Astrocyte (in vitro differentiated cells and primary cell): ENCODE results near the gene BTNL9. TPM values are rescaled to one million over a fixed set of nuclear protein-coding genes. Genes with fewer than 3 reads are reported as not detected.

Experiments used
- DNase-seq: peaks from one replicate; pipeline ENCODE4 v3.0.0-alpha.2; 2010; ENCODE audit warnings: low read depth
- FAIRE-seq: peaks from 2 replicates; lab custom pipeline; 2011; peaks lifted over from hg19 to GRCh38; lab: Jason Lieb, UNC
- H2AFZ ChIP-seq: 2 replicates; pipeline ENCODE4 v1.6.0; 2012; ENCODE audit warnings: low read depth, low read length, inconsistent platforms
- H3K27ac ChIP-seq: 2 replicates; pipeline ENCODE4 v1.5.1; 2011; ENCODE audit warnings: low read depth, low read length, inconsistent platforms
- H3K27me3 ChIP-seq: 2 replicates; pipeline ENCODE4 v1.6.0; 2011; ENCODE audit warnings: low read length, inconsistent platforms; ENCODE audit not compliant: insufficient read depth
- H3K36me3 ChIP-seq: 2 replicates; pipeline ENCODE4 v1.5.1; 2011; ENCODE audit warnings: low read length, inconsistent platforms; ENCODE audit not compliant: insufficient read depth
- H3K4me1 ChIP-seq: 2 replicates; pipeline ENCODE4 v1.5.1; 2011; ENCODE audit warnings: low read length, inconsistent platforms; ENCODE audit not compliant: insufficient read depth
- H3K4me2 ChIP-seq: 2 replicates; pipeline ENCODE4 v1.6.0; 2012; ENCODE audit warnings: low read length, inconsistent platforms
- H3K4me3 ChIP-seq: 2 replicates; pipeline ENCODE4 v1.5.1; 2011; ENCODE audit warnings: low read depth, mild to moderate bottlenecking, low read length, inconsistent platforms; ENCODE audit not compliant: insufficient read depth
- H3K79me2 ChIP-seq: 2 replicates; pipeline ENCODE4 v1.6.0; 2012; ENCODE audit warnings: mild to moderate bottlenecking, low read length, inconsistent platforms; ENCODE audit not compliant: insufficient read depth
- H3K9ac ChIP-seq: 2 replicates; pipeline ENCODE4 v1.6.0; 2012; ENCODE audit warnings: mild to moderate bottlenecking, low read length, inconsistent platforms
- H3K9me3 ChIP-seq: 2 replicates; pipeline ENCODE4 v1.5.1; 2012; ENCODE audit warnings: low read depth, mild to moderate bottlenecking, low read length, inconsistent platforms; ENCODE audit not compliant: insufficient read depth
- H4K20me1 ChIP-seq: 2 replicates; pipeline ENCODE4 v1.6.0; 2012; ENCODE audit warnings: low read length, inconsistent platforms; ENCODE audit not compliant: insufficient read depth
- H3K27ac Mint-ChIP-seq: one replicate; pipeline ENCODE4 v1.8.0; 2021; ENCODE audit warnings: mild to moderate bottlenecking, mixed read lengths; ENCODE audit not compliant: unreplicated experiment
- H3K27me3 Mint-ChIP-seq: one replicate; pipeline ENCODE4 v1.8.0; 2021; ENCODE audit warnings: low read depth, mixed read lengths; ENCODE audit not compliant: unreplicated experiment
- H3K36me3 Mint-ChIP-seq: one replicate; pipeline ENCODE4 v1.8.0; 2021; ENCODE audit warnings: low read depth, mixed read lengths; ENCODE audit not compliant: unreplicated experiment
- H3K4me1 Mint-ChIP-seq: one replicate; pipeline ENCODE4 v1.8.0; 2021; ENCODE audit warnings: low read depth, mixed read lengths; ENCODE audit not compliant: unreplicated experiment
- H3K4me3 Mint-ChIP-seq: one replicate; pipeline ENCODE4 v1.8.0; 2021; ENCODE audit warnings: mild to moderate bottlenecking, moderate library complexity, mixed read lengths; ENCODE audit not compliant: unreplicated experiment
- H3K9me3 Mint-ChIP-seq: one replicate; pipeline ENCODE4 v1.8.0; 2021; ENCODE audit warnings: mild to moderate bottlenecking, mixed read lengths; ENCODE audit not compliant: unreplicated experiment
- EZH2 ChIP-seq: IDR thresholded peaks from 2 replicates; pipeline ENCODE4 v1.6.1; 2012; ENCODE audit warnings: mild to moderate bottlenecking, low read length, inconsistent platforms; ENCODE audit not compliant: insufficient read depth
- total RNA-seq: library from RNA; stranded (reverse); gene quantifications from 2 replicates; pipeline ENCODE4 v1.2.1, GENCODE V29; 2021
- TF ChIP-seq, protein P1 (sequence below): IDR thresholded peaks from 2 replicates; pipeline ENCODE4 v1.5.1; 2011; ENCODE audit warnings: low read depth, mild to moderate bottlenecking, inconsistent platforms, low read length, moderate library complexity; ENCODE audit not compliant: insufficient read depth

BTNL9 gene
- total RNA-seq, 1 donor from 2014 or later: not detected

DNA sequence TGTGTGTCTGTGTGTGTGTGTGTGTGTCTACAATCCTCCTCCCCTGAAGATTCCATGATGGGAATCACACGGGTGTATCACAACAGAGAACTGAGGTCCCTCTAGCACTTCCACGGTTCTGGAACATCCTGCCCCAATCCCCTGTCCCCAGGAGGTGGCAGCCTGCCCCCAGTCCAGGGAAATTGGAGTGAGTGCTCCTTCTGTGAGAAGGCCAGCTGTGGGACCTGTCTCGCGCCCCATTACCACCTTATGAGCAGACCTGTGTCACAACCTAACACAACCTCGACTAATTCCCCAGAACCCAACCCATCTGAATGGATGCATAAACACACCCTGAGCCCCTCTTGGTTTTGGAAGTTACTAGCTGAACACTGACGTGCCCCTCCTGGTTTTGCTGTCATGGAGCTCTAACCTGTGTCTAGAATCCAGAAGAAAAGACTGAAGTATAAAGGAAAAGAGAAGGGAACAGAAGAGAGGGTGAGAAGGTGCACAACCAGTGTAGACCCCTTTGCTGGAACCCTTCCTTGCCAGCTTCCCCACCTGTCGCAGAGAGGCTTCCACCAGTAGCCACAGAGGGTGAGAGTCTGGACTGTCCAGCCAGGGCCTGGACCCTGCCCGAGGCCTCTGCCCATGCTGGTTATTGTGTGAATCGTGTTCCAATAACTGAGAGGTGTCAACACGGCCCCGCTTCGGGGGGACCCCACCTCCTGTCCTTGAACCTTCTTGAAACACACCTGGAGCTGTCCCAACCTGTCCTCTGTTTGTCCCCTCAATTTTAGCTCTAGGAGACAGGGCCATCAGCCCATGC lies 3.4 kb downstream of the BTNL9 start:
- H4K20me1 ChIP-seq: no peaks in the 10 kb centered on the region
- peaks cover 47% of the 10 kb centered on the region for H3K27me3 Mint-ChIP-seq
- no peak overlapping the region for H3K9ac ChIP-seq
- H3K36me3 ChIP-seq: no peaks in the 10 kb centered on the region
- TF ChIP-seq, protein P1, sequence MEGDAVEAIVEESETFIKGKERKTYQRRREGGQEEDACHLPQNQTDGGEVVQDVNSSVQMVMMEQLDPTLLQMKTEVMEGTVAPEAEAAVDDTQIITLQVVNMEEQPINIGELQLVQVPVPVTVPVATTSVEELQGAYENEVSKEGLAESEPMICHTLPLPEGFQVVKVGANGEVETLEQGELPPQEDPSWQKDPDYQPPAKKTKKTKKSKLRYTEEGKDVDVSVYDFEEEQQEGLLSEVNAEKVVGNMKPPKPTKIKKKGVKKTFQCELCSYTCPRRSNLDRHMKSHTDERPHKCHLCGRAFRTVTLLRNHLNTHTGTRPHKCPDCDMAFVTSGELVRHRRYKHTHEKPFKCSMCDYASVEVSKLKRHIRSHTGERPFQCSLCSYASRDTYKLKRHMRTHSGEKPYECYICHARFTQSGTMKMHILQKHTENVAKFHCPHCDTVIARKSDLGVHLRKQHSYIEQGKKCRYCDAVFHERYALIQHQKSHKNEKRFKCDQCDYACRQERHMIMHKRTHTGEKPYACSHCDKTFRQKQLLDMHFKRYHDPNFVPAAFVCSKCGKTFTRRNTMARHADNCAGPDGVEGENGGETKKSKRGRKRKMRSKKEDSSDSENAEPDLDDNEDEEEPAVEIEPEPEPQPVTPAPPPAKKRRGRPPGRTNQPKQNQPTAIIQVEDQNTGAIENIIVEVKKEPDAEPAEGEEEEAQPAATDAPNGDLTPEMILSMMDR: no peak
- TF ChIP-seq EZH2: no peak
- H3K4me1 ChIP-seq: no peaks in the 10 kb centered on the region
- DNase-seq (no peak), FAIRE-seq (no peak)
- no peaks in the 10 kb centered on the region for H3K79me2 ChIP-seq
- no peaks in the 10 kb centered on the region for H3K4me1 Mint-ChIP-seq
- no peak overlapping the region for H3K4me3 Mint-ChIP-seq
- peaks cover 3% of the 10 kb centered on the region for H3K9me3 ChIP-seq
- H3K4me3 ChIP-seq: no peak overlapping the region
- H2AFZ ChIP-seq: no peak overlapping the region
- H3K4me2 ChIP-seq: no peak overlapping the region
- peaks cover 3% of the 10 kb centered on the region for H3K27me3 ChIP-seq
- H3K36me3 Mint-ChIP-seq: no peaks in the 10 kb centered on the region
- H3K27ac ChIP-seq: no peak overlapping the region
- no peak overlapping the region for H3K27ac Mint-ChIP-seq
- peaks cover 2% of the 10 kb centered on the region for H3K9me3 Mint-ChIP-seq

DNA sequence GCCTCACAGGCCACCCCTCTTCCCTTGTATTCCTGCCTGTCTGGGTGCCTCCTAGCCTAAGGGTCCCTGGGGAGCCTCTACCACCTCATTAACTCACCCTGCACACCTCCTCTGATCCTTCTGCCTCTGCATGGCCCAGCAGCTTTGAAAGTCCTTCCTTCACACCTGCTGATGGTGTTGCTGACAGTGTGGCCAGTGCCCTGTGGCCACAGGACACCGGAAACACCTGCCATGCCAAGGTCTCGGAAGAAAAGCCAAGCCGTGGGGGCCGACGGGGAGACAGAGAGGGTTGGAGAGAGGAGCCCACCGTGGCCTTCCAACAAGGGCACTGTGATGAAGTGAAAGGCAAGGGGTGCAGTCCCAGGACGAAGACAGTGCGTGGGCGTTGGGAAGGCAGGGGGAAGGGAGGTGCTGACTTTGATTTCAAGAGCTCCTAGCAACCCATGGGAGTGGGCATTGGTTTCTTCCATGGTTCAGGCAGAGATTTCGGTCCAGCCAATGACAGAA lies 4.1 kb downstream of the BTNL9 start:
- Histone ChIP-seq H3K4me2 (no peak overlapping the region), H3K9me3 (peaks cover 3% of the 10 kb centered on the region), H3K4me1 (no peaks in the 10 kb centered on the region), H2AFZ (no peak overlapping the region), H3K9ac (no peak overlapping the region), H3K27ac (no peak overlapping the region), H3K36me3 (no peaks in the 10 kb centered on the region), H3K4me3 (no peak overlapping the region), H4K20me1 (no peaks in the 10 kb centered on the region), H3K27me3 (peaks cover 3% of the 10 kb centered on the region), H3K79me2 (no peaks in the 10 kb centered on the region)
- Mint-ChIP-seq H3K4me1 (no peaks in the 10 kb centered on the region), H3K36me3 (no peaks in the 10 kb centered on the region), H3K27me3 (peaks cover 43% of the 10 kb centered on the region), H3K27ac (peak overlapping the region; percentile 20), H3K4me3 (no peak overlapping the region), H3K9me3 (peaks cover 2% of the 10 kb centered on the region)
- DNase-seq (no peak), FAIRE-seq (no peak)
- TF ChIP-seq EZH2: no peak
- TF ChIP-seq, protein P1: no peak
